DMS79 treated with DMSO at 0.1 percent for 48 hours (cell line): ENCODE measurements around the gene MBTPS2.
A peak's percentile ranks its signal among the peaks of the same experiment; 100 is the strongest.
"Not testable (repeated sequence)": the region's sequence is repeated elsewhere in the genome, so short reads cannot be mapped to it uniquely, and the experiment has no call there.

Experiments used
- DNase-seq: peaks from one replicate; lab custom pipeline; 2025; lab: John Stamatoyannopoulos, UW

The MBTPS2 gene

GRCh38 chrX:21839334-21840192, at the start of gene MBTPS2:
TSS of gene MBTPS2 (plus strand) at chrX:21839617. CDS start at chrX:21839735, 118 bp downstream.
- peak; percentile 37 for DNase-seq

DNA sequence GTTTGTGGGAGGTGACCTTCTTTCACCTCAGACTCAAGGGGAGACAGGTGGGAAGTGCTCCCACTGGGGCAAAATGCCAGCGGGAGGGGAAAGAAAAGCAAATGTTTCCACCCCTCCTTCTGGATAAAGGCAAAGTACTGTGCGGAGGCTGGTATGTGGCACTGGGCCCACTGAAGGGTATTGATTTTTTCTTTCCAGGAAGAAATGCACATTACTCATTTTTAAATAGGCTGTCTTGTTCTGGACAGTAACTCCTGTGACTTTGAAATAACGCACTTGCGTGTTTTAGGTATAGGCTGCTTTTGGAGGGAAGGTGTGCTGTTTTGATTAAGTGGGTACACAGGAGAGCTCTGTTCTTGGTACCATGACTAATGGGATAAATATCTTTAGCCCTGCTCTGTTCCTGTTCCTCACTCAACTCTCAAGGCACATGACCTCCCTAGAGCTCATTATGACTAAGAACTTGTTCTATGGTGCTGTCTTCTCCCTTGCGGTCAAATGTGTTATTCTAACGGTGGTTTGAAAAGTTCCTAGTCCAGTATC, 40.7 kb upstream of the MBTPS2 start:
- DNase-seq: no peak

- DNase-seq: no peak
Measured at GRCh38 chrX:21799767-21800166, 39.6 kb upstream of the MBTPS2 start.

DNA sequence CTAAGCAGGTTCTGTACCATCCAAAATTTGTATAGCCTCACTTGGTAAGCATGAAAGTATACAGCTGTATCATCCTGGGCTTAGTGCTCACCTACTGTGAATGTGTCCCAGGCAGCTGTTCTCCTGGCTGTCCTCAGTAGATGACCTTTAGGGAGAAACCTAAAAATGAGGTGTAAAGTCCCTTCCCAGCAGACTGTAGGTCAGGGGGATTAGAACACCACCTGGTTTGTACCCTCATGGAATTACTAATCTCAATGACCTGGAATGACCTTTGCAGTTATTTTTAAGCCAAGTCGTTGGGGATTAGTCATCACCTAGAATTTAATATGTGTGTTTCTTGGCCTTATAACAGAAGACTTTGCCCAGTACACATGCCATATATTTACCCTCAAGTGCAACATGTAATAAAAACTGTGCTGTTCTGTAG, 39.1 kb upstream of the MBTPS2 start:
- no peak for DNase-seq

DNA sequence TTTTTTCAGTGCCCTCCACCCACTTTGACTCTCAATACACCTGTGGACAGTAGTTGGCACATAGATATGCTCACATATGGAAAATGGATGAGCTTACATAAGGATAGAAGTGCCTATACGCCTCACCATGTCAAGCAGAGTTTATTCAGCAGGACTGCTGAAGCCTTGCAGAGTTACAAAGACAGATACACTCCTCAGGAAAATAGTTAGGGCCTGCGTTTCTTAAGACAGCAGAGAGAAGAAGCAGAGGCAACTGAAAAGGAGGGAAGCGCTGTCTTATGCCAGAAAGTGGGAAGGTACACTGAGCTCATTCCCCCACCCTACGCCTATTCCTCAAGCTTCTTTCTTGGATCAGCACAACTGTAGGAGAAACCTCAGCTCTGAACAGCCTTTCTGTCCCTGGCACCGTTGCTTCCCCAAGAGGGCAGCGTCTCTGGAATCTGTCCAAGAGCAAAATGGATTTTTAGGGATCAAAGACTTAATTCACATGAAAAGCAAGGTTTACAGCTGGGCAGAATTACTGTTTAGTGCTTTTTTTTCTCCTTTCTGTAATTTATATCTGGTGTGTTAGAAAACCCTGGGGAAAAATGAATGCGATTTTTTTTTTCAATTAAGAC, 37.3 kb upstream of the MBTPS2 start:
- no peak for DNase-seq

GRCh38 chrX:21802839-21803238, 36.6 kb upstream of the MBTPS2 start:
- DNase-seq: no peak

- no peak for DNase-seq
Measured at GRCh38 chrX:21806691-21807090, 32.7 kb upstream of the MBTPS2 start.

DNA sequence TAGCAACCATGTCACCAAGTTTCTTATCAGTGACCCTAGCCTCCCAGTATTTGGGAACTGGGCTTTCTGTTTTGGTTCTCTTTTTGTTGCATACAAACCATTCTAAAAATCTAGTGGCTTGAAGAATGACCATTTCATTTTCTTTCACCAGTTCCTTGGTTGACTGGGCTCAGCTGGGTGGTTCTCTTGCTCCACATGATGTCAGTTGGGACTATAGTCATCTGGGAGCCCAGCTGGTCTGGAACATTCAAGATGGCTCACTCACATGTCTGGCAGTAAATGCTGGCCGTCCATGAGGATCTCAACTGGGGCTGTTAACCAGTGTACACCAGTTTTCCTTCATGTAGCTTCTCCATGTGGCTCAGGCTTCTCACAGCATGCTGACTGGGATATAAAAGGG, 27.6 kb upstream of the MBTPS2 start:
- DNase-seq: no peak

- DNase-seq: no peak
Measured at GRCh38 chrX:21812628-21813027, 26.8 kb upstream of the MBTPS2 start.

DNA sequence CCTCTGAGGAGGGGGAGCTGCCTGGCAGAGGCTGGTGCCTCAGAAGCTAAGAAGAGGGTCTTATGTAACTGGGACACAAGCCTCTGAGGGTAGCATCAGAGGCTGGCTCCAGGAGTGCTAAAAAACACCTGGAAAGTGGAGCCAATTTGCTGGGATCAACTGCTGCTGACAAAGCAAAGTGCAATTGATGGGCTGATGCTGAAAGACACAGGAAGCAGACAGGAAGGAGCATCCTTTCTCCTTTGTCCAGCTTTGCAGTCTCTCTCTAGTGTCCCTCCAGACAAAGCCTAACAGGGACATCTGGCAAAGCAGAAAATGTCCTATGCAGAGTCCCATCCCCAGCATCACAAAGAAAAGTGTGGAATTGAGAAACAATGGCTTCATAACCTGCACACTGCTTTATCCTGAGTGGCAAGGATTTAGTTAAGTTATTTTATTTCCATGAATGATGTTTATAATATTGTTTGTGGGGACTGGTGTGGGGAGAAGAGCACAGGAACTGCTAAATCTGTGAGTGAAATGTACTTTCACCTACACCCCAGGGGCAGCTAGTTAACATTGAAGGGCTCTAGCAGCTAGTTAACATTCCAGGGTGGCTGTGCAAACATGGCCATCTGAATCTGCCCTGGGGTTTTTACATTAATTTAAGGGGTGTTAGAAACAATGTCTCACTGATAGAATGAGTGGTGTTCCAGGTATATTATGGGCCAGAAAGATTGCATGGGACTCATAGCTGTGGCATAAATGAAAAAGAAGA, 25.6 kb upstream of the MBTPS2 start:
- DNase-seq: no peak

GRCh38 chrX:21816136-21816535, 23.3 kb upstream of the MBTPS2 start:
- no peak for DNase-seq

GRCh38 chrX:21820170-21820569, 19.2 kb upstream of the MBTPS2 start:
- not testable (repeated sequence) for DNase-seq

DNA sequence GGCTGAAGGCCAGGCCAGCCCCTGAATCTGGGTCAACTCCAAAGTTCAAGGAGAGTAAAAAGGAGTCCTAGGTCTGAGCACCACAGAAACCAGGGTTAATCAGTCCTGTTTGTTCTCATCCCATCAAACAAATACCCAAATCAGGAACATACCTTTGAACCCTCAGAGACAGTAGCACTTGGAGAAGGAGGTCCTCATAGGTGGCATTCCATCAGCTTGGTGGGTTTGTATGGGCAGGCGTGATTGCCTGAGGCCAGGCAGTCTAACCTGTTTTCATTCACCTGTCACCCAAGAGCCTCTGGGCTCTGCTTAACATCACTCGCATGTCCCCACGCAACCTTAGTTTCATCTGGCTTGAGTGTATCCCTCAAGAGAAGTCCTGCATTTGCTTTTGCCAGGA, 17.5 kb upstream of the MBTPS2 start:
- no peak for DNase-seq

GRCh38 chrX:21831496-21831895, 7.9 kb upstream of the MBTPS2 start:
- DNase-seq: no peak

DNA sequence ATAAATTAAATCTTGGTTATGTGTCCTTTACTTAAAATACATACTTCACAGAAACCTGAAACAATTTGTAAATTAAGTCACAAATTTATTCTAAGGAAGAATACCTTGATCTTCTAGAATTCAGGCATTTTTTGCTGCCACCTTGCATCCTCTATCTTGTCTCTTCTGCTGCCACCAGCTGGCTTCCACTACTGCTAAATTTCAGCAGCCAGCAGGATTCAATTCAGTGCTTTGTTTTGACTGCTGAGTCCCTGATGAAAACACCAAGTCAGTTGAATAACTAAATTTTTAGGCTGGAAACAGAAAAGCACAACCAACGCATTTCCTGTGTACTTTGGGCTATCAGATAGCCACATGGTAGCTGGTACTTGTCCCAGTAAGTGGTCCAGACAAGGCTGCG, 2.4 kb upstream of the MBTPS2 start:
- no peak for DNase-seq

DNA sequence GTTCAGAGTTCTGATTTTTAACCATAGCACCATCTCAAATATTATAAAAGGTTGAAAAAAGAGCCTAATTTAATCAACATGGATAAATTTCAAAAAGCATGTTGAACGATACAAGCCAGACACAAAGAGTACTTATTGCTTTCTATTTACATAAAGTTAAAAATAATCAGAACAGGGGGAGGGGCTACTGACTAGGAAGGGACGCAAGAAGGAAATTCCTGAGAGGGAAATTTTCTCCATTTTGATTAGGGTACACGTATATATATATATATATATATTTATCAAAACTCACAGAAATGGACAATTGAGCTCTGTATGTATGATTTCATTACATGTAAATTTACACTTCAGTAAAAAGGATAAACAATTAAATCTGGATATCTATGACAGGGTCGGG, 482 bp upstream of the MBTPS2 start:
- DNase-seq: no peak

GRCh38 chrX:21840193-21840545, 752 bp downstream of the MBTPS2 start:
- DNase-seq: no peak

DNA sequence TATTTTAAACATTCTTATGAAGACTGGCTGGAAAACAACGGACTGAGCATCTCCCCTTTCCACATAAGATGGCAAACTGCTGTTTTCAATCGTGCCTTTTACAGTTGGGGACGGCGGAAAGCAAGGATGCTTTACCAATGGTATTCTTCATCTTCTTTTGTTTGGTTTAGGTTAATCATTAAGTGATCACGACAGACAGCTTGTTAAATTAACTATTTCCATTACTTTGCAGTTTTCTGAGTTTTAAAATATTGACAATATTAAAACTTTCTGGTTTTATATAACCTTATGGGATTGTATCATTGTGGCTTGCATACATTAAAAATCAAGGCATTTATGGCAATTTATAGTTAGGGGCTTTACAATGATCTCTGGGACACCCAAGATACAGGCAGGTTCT, 3.8 kb downstream of the MBTPS2 start:
- DNase-seq: no peak

DNA sequence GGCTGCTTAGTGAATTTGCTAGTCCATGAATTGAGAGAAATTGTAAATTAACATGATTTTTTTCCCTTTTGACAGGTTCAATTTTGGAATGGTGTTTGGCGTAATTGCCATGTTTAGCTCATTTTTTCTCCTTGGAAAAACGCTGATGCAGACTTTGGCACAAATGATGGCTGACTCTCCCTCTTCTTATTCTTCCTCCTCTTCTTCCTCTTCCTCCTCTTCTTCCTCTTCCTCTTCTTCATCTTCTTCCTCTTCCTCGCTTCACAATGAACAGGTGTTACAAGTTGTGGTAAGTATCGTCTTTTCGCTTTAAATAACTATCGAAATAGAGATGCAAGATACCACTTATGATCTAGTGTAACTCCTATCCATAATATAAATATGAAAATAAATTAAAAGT, 5.7 kb downstream of the MBTPS2 start:
- DNase-seq: no peak

DNA sequence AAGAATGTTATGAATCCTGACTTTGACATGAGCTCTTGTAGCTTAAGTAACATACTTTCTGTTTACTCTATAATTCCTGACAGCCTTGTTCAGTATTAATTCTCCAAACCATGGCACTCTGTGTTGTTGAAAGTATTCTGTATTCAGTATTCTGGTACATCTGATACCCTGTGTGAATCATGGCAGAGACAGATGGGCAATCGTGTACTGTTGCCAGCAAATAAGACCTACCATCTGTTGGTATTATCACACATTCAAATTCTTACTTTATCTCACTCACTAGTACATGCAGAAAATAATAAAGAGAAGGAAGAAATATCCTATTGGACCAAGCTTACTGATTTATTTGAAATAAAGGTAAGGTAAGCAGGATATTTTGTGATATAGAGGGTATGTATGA, 7.9 kb downstream of the MBTPS2 start:
- DNase-seq: no peak

- no peak for DNase-seq
Measured at GRCh38 chrX:21853578-21853977, 14.2 kb downstream of the MBTPS2 start.

GRCh38 chrX:21855937-21856415, 16.6 kb downstream of the MBTPS2 start, which contains the start of gene YY2:
TSS of gene YY2 (plus strand) at chrX:21855987. CDS start at chrX:21856485, 498 bp downstream.
- no peak for DNase-seq
